GM12801 (cell line): ENCODE data around the gene TTC28.

Source experiments
- CTCF ChIP-seq: IDR thresholded peaks from one replicate; pipeline ENCODE4 v1.5.1; 2011; ENCODE audit warnings: control low read depth; ENCODE audit not compliant: insufficient read length; ENCODE audit errors: extremely low read depth

TTC28 gene

GRCh38 chr22:28230671-28231070, 449.0 kb downstream of the TTC28 start:
- no peak for TF ChIP-seq CTCF

GRCh38 chr22:28229566-28230485, 449.8 kb downstream of the TTC28 start:
- TF ChIP-seq CTCF: no peak

- no peak for TF ChIP-seq CTCF
Measured at GRCh38 chr22:28223826-28224225, 455.8 kb downstream of the TTC28 start.

- TF ChIP-seq CTCF: no peak
Measured at GRCh38 chr22:28222976-28223745, 456.5 kb downstream of the TTC28 start.

- TF ChIP-seq CTCF: no peak
Measured at GRCh38 chr22:28222571-28222970, 457.1 kb downstream of the TTC28 start.

GRCh38 chr22:28222052-28222451, 457.6 kb downstream of the TTC28 start:
- TF ChIP-seq CTCF: no peak

- TF ChIP-seq CTCF: no peak
Measured at GRCh38 chr22:28220626-28221363, 458.8 kb downstream of the TTC28 start.
